C4-2B (cell line): ENCODE results near the gene ARMC12.

Source experiments
- H3K27ac ChIP-seq: fragments of 450-650 bp; 2 replicates; pipeline ENCODE4 v1.5.1; 2017
- CTCF ChIP-seq: fragments of 450-650 bp; conservative IDR thresholded peaks from 2 replicates; pipeline ENCODE4 v1.5.1; 2017; ENCODE audit warnings: mild to moderate bottlenecking
- ZFX ChIP-seq: fragments of 450-650 bp; IDR thresholded peaks from 2 replicates; pipeline ENCODE4 v1.6.1; 2017

ARMC12 gene

GRCh38 chr6:35787266-35788218 is 50.7 kb downstream of the ARMC12 start:
- TF ChIP-seq ZFX (no peak), CTCF (no peak)
- no peak overlapping the region for H3K27ac ChIP-seq

GRCh38 chr6:35788423-35788982 is 51.7 kb downstream of the ARMC12 start:
- no peak for TF ChIP-seq CTCF
- TF ChIP-seq ZFX: no peak
- H3K27ac ChIP-seq: no peak overlapping the region

GRCh38 chr6:35790683-35791082 is 53.9 kb downstream of the ARMC12 start:
- TF ChIP-seq ZFX (no peak), CTCF (no peak)
- H3K27ac ChIP-seq: no peak overlapping the region

- H3K27ac ChIP-seq: no peak overlapping the region
- TF ChIP-seq ZFX: no peak
- no peak for TF ChIP-seq CTCF
These were observed 58.0 kb downstream of the ARMC12 start for GRCh38 chr6:35794536-35795452.

- H3K27ac ChIP-seq: no peak overlapping the region
- TF ChIP-seq CTCF: no peak
- no peak for TF ChIP-seq ZFX
These were observed 58.7 kb downstream of the ARMC12 start for GRCh38 chr6:35795453-35796071.

GRCh38 chr6:35796236-35796635 is 59.4 kb downstream of the ARMC12 start:
- TF ChIP-seq ZFX (no peak), CTCF (no peak)
- H3K27ac ChIP-seq: no peak overlapping the region
